Measurements from ENCODE around the gene TTBK2.

Gene TTBK2

DNA sequence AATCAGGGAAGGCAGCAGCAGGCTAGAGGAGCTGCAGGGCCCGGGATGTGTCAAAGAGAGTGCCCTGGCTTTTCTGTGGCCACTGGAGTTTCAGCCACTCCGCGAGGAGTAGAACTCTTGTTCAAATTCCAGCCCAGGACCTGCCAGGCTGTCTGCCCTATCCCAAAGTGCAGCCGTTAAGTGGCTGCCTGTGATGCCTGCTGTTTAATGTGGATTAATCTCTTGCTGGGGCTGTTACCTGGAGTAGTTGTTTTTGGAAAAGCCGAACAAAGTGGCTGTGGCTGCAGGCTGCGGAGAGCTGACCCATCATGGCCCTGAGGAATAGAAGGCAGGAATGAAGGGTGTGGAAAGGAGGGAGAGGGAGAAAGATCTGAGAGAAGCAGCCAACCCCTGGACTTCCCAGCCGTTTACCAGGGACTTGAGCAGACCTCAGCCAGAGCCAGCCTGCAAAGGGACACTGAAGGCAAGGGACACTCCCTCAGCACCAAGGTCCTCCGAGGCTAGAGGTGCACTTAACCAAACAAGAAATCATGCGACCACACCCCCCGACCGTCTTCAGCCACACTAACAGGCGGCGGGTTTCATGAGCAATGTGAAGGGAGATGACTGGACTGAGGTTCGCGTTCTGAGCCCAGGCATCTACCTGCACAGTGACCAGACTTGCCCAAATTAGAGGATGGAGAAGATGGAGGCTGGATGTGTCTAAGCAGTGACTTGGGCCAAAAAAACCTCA lies 188.3 kb downstream of the TTBK2 start:
- no peaks in the 10 kb centered on the region for H3K27me3 ChIP-seq (ENCODE audit: control insufficient read depth, insufficient read depth, low read length)
- no peak overlapping the region for H3K4me3 ChIP-seq (ENCODE audit: low read length)
- H3K4me2 ChIP-seq (ENCODE audit: low read length) = no peak overlapping the region
- no peaks in the 10 kb centered on the region for H3K9me3 ChIP-seq (replicated peaks; ENCODE audit: low read length)
- H3K36me3 ChIP-seq (ENCODE audit: insufficient read depth, low read length) = peaks cover 72% of the 10 kb centered on the region
- peaks cover 7% of the 10 kb centered on the region for H3K4me1 ChIP-seq (ENCODE audit: control insufficient read depth, insufficient read depth, low read length)
- H3K9ac ChIP-seq (ENCODE audit: low read depth, low read length) = no peak overlapping the region

- no peak overlapping the region for H3K9ac ChIP-seq (ENCODE audit: low read depth, low read length)
- peaks cover 73% of the 10 kb centered on the region for H3K36me3 ChIP-seq (ENCODE audit: insufficient read depth, low read length)
- H3K4me2 ChIP-seq (ENCODE audit: low read length) = no peak overlapping the region
- H3K27me3 ChIP-seq (ENCODE audit: control insufficient read depth, insufficient read depth, low read length) = no peaks in the 10 kb centered on the region
- H3K4me1 ChIP-seq (ENCODE audit: control insufficient read depth, insufficient read depth, low read length) = peaks cover 5% of the 10 kb centered on the region
- no peak overlapping the region for H3K4me3 ChIP-seq (ENCODE audit: low read length)
- no peaks in the 10 kb centered on the region for H3K9me3 ChIP-seq (replicated peaks; ENCODE audit: low read length)
These were observed 189.1 kb downstream of the TTBK2 start for GRCh38 chr15:42731461-42731860.

DNA sequence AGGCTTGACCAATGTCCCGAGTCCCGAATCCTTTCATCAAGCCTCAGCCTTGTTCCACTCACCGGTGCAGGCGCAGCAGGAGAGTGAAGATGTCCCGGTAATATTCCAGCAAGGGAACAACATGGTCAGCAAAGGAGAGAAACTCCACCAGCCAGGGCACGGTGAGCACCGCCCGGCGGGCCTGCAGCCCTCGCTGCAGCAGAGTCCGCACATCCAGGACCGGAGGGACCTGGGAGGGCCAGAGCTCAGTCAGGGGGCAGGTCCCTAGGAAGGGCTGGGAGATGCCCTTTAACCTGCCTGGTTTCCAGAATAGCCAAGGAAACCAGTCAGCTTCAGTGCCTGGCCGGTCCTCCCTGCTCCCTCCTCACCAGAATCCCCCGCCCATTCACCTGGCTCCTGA lies 190.0 kb downstream of the TTBK2 start:
- H3K27me3 ChIP-seq (ENCODE audit: control insufficient read depth, insufficient read depth, low read length) = no peaks in the 10 kb centered on the region
- no peaks in the 10 kb centered on the region for H3K9me3 ChIP-seq (replicated peaks; ENCODE audit: low read length)
- no peak overlapping the region for H3K4me2 ChIP-seq (ENCODE audit: low read length)
- H3K9ac ChIP-seq (ENCODE audit: low read depth, low read length) = no peak overlapping the region
- peaks cover 79% of the 10 kb centered on the region for H3K36me3 ChIP-seq (ENCODE audit: insufficient read depth, low read length)
- peaks cover under 1% of the 10 kb centered on the region for H3K4me1 ChIP-seq (ENCODE audit: control insufficient read depth, insufficient read depth, low read length)
- no peak overlapping the region for H3K4me3 ChIP-seq (ENCODE audit: low read length)

- H3K9me3 ChIP-seq (replicated peaks; ENCODE audit: low read length) = no peaks in the 10 kb centered on the region
- no peak overlapping the region for H3K4me2 ChIP-seq (ENCODE audit: low read length)
- H3K9ac ChIP-seq (ENCODE audit: low read depth, low read length) = no peak overlapping the region
- peaks cover 77% of the 10 kb centered on the region for H3K36me3 ChIP-seq (ENCODE audit: insufficient read depth, low read length)
- H3K4me3 ChIP-seq (ENCODE audit: low read length) = no peak overlapping the region
- H3K27me3 ChIP-seq (ENCODE audit: control insufficient read depth, insufficient read depth, low read length) = no peaks in the 10 kb centered on the region
- no peaks in the 10 kb centered on the region for H3K4me1 ChIP-seq (ENCODE audit: control insufficient read depth, insufficient read depth, low read length)
These were observed 190.4 kb downstream of the TTBK2 start for GRCh38 chr15:42730135-42730534.

- no peak overlapping the region for H3K9ac ChIP-seq (ENCODE audit: low read depth, low read length)
- peaks cover 78% of the 10 kb centered on the region for H3K36me3 ChIP-seq (ENCODE audit: insufficient read depth, low read length)
- H3K27me3 ChIP-seq (ENCODE audit: control insufficient read depth, insufficient read depth, low read length) = no peaks in the 10 kb centered on the region
- no peak overlapping the region for H3K4me3 ChIP-seq (ENCODE audit: low read length)
- H3K4me1 ChIP-seq (ENCODE audit: control insufficient read depth, insufficient read depth, low read length) = no peaks in the 10 kb centered on the region
- H3K4me2 ChIP-seq (ENCODE audit: low read length) = no peak overlapping the region
- no peaks in the 10 kb centered on the region for H3K9me3 ChIP-seq (replicated peaks; ENCODE audit: low read length)
These were observed 191.2 kb downstream of the TTBK2 start for GRCh38 chr15:42729409-42729808.

- H3K4me3 ChIP-seq (ENCODE audit: low read length) = no peak overlapping the region
- no peaks in the 10 kb centered on the region for H3K27me3 ChIP-seq (ENCODE audit: control insufficient read depth, insufficient read depth, low read length)
- no peaks in the 10 kb centered on the region for H3K9me3 ChIP-seq (replicated peaks; ENCODE audit: low read length)
- no peak overlapping the region for H3K4me2 ChIP-seq (ENCODE audit: low read length)
- peaks cover 79% of the 10 kb centered on the region for H3K36me3 ChIP-seq (ENCODE audit: insufficient read depth, low read length)
- H3K4me1 ChIP-seq (ENCODE audit: control insufficient read depth, insufficient read depth, low read length) = no peaks in the 10 kb centered on the region
- H3K9ac ChIP-seq (ENCODE audit: low read depth, low read length) = no peak overlapping the region
These were observed 191.6 kb downstream of the TTBK2 start for GRCh38 chr15:42728972-42729371.

DNA sequence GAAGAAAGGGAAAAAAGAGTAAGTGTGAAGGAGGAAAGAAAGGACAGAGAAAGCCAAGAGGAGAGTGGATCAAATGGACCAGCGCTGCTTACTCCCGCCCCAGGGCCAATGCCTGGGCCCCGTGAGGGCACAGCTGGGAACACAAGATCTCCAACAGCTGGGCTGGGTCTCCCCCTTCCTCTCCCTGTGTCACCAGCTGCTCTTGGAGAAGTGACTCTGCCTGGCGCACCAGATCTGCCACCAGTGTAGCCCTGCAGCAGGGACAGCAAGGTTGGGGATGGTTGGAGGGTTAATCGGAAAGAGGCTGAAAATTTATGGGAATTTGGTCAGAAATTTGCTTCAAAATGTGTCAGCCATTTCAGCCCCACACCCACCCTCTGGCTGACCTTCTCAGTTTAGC lies 192.0 kb downstream of the TTBK2 start:
- Histone ChIP-seq H3K4me1 (ENCODE audit: control insufficient read depth, insufficient read depth, low read length) (no peaks in the 10 kb centered on the region), H3K4me3 (ENCODE audit: low read length) (no peak overlapping the region), H3K9ac (ENCODE audit: low read depth, low read length) (no peak overlapping the region), H3K36me3 (ENCODE audit: insufficient read depth, low read length) (peaks cover 78% of the 10 kb centered on the region), H3K4me2 (ENCODE audit: low read length) (no peak overlapping the region), H3K27me3 (ENCODE audit: control insufficient read depth, insufficient read depth, low read length) (no peaks in the 10 kb centered on the region), H3K9me3 (replicated peaks; ENCODE audit: low read length) (no peaks in the 10 kb centered on the region)

DNA sequence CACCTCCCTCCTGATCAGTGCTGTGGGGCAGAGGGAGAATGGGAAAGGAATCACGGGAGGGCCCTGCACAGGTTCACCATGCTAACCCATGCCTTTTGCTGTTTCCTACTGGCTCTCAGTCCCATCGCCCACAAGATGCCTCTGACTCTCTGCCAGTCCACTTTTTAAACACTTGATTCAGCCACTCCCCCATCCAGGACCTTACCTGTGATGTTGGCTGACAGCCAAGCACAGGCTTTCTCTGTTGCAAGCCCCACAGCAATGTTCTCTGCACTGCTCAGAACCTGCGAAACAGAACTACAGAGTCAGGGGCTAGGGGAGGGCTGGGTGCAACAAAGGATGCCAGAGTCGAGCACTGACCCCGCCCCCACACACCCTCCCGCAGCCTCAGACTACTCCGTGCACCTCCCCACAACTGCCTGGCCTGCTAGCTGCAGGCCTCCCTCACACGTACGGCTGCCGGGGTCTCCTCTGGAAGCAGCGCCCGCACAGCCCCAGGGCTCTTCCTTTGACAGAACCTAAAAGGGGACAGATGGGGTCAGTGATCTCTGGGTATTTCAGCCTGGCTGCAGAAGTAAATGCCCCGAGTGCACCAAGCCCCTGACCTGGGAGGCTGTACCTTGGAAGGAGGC lies 192.7 kb downstream of the TTBK2 start:
- Histone ChIP-seq H3K4me2 (ENCODE audit: low read length) (no peak overlapping the region), H3K36me3 (ENCODE audit: insufficient read depth, low read length) (peaks cover 79% of the 10 kb centered on the region), H3K9me3 (replicated peaks; ENCODE audit: low read length) (no peaks in the 10 kb centered on the region), H3K4me3 (ENCODE audit: low read length) (no peak overlapping the region), H3K4me1 (ENCODE audit: control insufficient read depth, insufficient read depth, low read length) (no peaks in the 10 kb centered on the region), H3K9ac (ENCODE audit: low read depth, low read length) (no peak overlapping the region), H3K27me3 (ENCODE audit: control insufficient read depth, insufficient read depth, low read length) (no peaks in the 10 kb centered on the region)

DNA sequence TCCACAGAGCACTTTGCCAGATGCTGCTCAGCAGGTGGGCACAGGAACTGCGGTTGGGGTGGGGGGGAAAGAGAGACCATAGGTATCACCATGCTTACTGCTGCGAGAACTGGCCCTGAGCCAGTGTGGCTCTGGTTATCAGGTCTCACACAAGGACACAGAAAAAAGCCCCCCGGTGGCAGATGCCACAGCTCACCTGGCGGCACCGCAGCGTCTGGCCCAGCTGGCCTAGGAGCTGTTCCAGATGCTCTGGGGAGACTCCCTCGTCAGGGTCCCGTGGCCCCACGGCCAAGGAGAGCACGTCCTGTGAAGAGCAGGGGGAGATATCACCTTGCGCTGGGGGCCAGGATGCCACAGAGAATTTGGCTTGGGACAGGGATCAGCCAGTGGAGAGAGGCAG lies 194.5 kb downstream of the TTBK2 start:
- no peaks in the 10 kb centered on the region for H3K4me1 ChIP-seq (ENCODE audit: control insufficient read depth, insufficient read depth, low read length)
- no peaks in the 10 kb centered on the region for H3K9me3 ChIP-seq (replicated peaks; ENCODE audit: low read length)
- H3K9ac ChIP-seq (ENCODE audit: low read depth, low read length) = no peak overlapping the region
- no peak overlapping the region for H3K4me2 ChIP-seq (ENCODE audit: low read length)
- peaks cover 64% of the 10 kb centered on the region for H3K36me3 ChIP-seq (ENCODE audit: insufficient read depth, low read length)
- H3K4me3 ChIP-seq (ENCODE audit: low read length) = no peak overlapping the region
- no peaks in the 10 kb centered on the region for H3K27me3 ChIP-seq (ENCODE audit: control insufficient read depth, insufficient read depth, low read length)

GRCh38 chr15:42725331-42725903 lies 195.2 kb downstream of the TTBK2 start:
- no peak overlapping the region for H3K9ac ChIP-seq (ENCODE audit: low read depth, low read length)
- no peaks in the 10 kb centered on the region for H3K4me1 ChIP-seq (ENCODE audit: control insufficient read depth, insufficient read depth, low read length)
- H3K27me3 ChIP-seq (ENCODE audit: control insufficient read depth, insufficient read depth, low read length) = no peaks in the 10 kb centered on the region
- H3K4me2 ChIP-seq (ENCODE audit: low read length) = no peak overlapping the region
- no peak overlapping the region for H3K4me3 ChIP-seq (ENCODE audit: low read length)
- H3K36me3 ChIP-seq (ENCODE audit: insufficient read depth, low read length) = peaks cover 59% of the 10 kb centered on the region
- H3K9me3 ChIP-seq (replicated peaks; ENCODE audit: low read length) = no peaks in the 10 kb centered on the region

DNA sequence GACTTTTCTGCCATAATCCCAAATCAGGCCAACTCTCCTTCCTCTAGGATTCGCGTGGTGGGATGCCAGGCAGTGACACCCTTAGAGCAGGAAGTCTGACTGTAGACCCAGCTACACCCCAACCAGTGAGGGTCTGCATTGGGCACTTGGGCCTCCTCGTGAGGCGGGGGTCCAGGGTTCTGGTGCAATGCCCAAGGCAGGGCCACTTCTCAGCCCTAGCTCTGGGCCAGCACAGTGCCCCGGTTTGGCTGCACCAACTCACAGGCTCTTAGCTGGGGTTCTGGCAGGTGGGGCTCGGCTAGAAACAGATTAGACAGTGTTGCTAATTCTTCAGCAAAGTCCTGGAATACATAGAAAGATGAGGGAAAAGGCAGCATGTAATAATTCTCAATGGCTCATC lies 196.3 kb downstream of the TTBK2 start:
- Histone ChIP-seq H3K4me2 (ENCODE audit: low read length) (no peak overlapping the region), H3K9me3 (replicated peaks; ENCODE audit: low read length) (no peaks in the 10 kb centered on the region), H3K27me3 (ENCODE audit: control insufficient read depth, insufficient read depth, low read length) (no peaks in the 10 kb centered on the region), H3K4me1 (ENCODE audit: control insufficient read depth, insufficient read depth, low read length) (no peaks in the 10 kb centered on the region), H3K4me3 (ENCODE audit: low read length) (no peak overlapping the region), H3K9ac (ENCODE audit: low read depth, low read length) (no peak overlapping the region), H3K36me3 (ENCODE audit: insufficient read depth, low read length) (peaks cover 58% of the 10 kb centered on the region)

DNA sequence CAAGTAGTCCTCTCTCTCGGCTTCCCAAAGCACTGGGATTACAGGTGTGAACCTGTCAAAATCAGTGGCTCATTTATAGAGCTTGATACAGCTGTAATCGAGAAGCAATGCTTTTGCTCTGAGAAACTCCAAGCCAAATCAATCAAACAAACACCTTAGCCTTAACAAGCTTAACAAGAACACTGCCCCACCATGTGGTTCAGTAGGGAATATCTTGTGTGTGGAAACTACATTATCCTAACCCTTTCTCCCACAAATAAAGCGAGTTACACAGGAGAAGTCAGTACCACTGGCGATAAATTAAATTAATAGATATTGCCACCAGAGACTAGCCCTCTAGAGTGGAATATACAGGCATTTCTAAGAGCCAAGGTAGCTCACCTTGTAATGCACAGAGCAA lies 197.5 kb downstream of the TTBK2 start:
- Histone ChIP-seq H3K4me1 (ENCODE audit: control insufficient read depth, insufficient read depth, low read length) (no peaks in the 10 kb centered on the region), H3K4me3 (ENCODE audit: low read length) (no peak overlapping the region), H3K9ac (ENCODE audit: low read depth, low read length) (no peak overlapping the region), H3K27me3 (ENCODE audit: control insufficient read depth, insufficient read depth, low read length) (no peaks in the 10 kb centered on the region), H3K36me3 (ENCODE audit: insufficient read depth, low read length) (peaks cover 47% of the 10 kb centered on the region), H3K4me2 (ENCODE audit: low read length) (no peak overlapping the region), H3K9me3 (replicated peaks; ENCODE audit: low read length) (no peaks in the 10 kb centered on the region)

Data from skeletal muscle satellite cell (primary cell).